G401 (cell line): ENCODE data around the gene DCAF12L1. TPM values are rescaled to one million over a fixed set of nuclear protein-coding genes. Genes with fewer than 3 reads are reported as not detected.

Experiments used
- DNase-seq: peaks from one replicate; pipeline ENCODE4 v3.0.0-alpha.2; 2015; ENCODE audit warnings: low spot score
- in situ Hi-C: cut with HindIII; loops from 2 replicates; pipeline ENCODE4 v1.10.0; 2016; ENCODE audit warnings: low sequenced_read_pairs, mixed read lengths
- total RNA-seq: library from RNA; depleted of rRNA; stranded (reverse); fragments of >200 nt; shearing (Covaris generic); gene quantifications from 2 replicates; pipeline ENCODE4 v1.2.3, GENCODE V29; 2014; rRNA removed

DCAF12L1 gene
- total RNA-seq: not detected in 2 replicates

DNA sequence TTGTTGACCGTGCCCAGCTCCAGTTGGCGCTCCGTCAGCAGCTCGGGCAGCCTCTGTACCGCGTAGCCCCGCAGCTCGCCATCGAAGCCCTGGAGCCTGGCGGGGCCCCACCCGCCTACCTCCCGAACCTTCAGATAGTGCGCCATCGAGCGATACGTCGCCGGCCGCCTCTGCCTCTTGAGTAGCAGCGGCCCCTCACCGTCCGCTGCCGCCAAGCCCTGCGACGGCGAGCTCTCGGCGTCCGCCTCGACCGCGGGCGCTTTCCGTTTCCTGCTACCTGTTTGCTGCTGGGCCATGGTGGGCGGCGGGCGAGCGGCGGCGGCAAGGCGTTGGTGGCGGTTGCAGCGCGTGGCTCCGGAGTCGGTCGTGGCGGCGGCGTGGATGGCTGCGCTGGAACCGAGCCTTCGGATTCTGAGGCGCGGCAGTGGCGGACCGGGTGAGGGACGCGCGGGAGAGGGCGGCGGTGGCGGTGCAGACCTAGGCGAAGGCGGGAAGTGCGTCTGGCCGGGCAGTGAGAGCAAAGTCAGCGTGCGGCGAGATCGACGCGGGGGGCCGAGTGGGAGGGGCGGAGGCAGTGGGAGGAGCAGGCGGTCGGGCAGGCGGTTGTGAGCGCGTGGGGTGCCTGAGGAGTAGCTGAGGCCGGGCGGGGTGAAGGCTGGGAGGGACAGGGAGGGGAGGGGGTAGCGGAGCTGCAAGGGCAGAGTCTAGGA, at the start of gene DCAF12L1:
TSS of gene DCAF12L1 (minus strand) at position 502 of the 710 bp plus-strand sequence. CDS start at position 296, 206 bp downstream.
- DNase-seq: no peak
- in situ Hi-C loops: no loop called here

DNA sequence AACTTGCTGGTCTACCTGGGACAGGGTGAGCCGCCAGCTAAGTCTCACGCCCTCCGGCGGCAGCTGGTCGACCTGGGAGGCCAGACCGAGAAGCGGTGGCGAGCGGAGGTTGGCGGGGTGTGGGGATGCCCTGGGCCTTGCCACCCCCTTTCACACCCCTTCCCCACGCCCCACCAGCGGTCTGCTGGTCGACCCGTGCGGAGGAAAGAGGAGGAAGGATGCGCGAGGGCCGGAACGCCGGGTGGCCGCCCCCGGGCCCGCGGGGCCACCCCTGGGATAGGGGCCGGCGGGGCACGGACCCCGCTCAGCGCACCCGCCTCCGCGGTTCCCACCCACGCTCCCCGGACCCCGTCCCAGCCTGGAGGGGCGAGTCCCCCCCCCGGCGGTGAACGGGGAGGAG, 28.3 kb upstream of the DCAF12L1 start:
- in situ Hi-C loops: no loop called here
- no peak for DNase-seq

DNA sequence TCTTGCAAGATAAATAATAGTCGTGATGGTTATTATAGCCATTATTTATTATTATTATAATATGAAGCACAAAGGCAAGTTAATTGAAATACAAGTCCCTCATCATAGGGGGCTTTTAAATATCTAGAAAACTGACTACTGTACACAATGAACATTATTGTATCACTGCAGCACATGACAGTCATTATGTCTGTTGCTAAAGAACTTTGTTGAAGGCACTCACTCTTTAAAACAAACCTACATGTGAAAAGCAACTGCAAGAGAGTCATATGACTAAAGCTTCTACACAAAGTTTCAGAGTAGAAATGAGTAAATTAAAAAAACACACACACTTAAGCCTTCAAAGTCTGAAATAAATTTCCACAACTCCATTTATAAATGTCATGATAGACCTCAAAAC, 23.3 kb upstream of the DCAF12L1 start:
- DNase-seq: no peak
- in situ Hi-C loops: no loop called here

DNA sequence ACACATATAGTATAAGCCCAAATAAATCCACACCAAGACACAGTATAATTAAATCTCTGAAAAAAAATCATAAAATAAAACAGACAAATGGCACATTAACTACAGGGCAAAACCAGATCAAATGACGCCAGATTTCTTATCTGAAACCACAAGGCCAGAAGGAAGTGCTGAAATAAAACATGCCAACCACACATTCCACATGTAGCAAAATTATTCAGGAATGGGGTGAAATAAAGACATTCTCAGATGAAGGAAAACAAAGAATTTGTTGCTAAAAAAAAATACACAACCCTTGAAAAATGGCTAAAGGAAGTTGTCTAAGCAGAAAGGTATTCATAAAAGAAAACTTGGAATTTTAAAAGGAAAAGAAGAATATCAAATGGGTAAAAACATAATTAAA, 4.5 kb upstream of the DCAF12L1 start:
- DNase-seq: no peak
- in situ Hi-C loops: no loop called here

DNA sequence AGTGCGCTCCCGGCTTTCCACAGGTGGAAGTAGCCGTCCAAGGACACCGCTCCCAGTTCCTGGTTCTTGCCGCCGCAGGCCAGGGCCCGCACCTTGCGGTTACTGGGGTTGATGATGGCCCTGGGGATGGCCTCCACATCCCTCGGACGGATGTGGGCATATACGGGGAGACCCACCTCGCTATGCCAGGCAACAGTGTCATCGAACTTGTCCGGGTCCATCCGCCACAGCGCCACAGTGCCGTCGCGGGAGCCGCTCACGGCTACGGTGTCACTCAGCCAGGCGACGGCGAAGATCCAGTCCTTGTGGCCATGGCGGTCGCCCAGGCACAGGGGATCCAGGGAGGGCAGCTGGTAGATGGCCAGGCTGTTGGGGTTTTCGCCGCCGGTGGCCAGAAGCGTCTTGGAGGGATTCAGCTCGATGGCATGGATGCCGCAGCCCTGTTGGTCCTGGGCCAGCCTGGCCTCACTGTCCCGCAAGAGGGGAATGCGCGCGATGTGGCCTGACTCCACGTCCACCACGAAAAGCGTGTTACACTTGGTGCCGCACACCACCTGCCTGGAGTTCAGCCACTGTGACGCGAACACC, 795 bp downstream of the DCAF12L1 start:
- no peak for DNase-seq
- in situ Hi-C loops: no loop called here

DNA sequence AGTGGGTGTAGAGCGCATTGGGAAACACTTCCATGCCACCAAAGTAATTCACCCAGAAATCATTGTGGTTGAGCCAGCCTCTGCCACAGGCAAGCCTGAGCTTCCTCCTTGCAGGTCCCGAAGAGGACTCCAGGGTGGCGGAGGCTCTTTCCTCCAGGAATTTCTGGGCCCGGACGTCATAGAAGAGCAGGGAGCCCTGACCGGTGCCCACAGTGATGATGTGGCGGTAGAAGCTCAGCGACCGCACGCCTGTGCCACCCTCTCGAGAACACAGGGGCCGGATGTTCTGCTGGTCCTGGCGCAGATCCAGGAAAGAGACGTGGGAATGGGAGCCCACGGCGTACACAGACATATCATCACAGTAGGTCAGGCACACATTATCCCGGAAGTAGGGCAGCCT, 1.3 kb downstream of the DCAF12L1 start:
- no peak for DNase-seq
- in situ Hi-C loops: no loop called here

DNA sequence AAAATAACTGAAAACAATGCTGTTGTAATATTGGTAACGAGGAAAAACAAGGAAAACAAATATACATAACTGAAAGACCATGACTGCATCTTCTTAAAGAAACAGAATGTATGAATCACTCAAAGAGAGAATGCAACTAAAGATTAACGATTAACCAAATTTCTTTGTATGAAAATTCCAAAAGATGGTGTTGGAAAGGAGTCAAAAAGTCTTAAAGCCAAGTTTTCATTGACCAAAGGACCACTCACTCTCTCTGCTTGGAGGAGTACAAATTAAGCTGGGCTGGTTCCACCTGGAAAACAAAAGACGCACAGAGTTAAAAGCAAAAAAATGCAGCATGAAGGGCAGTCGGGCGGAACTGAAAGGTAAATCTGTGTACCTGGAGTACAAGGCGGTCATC, 1.8 kb downstream of the DCAF12L1 start:
- in situ Hi-C loops: no loop called here
- no peak for DNase-seq

DNA sequence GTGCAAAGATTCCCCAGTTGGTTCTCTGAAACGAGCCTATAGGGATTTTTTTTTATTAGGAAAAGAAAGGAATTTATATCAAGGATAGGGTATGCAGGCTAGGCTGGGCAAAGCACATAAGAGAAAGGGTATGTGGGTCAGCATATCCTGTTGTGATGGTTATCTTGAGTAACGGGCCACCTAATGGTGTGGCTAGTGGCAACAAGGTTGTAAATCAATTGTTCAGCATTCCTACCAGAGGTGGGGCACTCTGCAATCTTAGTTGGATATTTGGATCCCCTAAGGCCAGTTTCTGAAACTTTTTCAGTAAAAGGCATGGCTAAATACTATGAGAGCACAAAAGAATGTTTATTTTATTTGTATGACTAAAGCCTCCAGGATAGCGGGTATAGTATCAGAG, 42.7 kb downstream of the DCAF12L1 start:
- in situ Hi-C loops: no loop called here
- DNase-seq: no peak
